SHP77 (cell line): ENCODE measurements around the gene ARFIP1.

Source experiments
- DNase-seq, 2 experiments: peaks; one replicate each; lab custom pipeline; 2025; lab: John Stamatoyannopoulos, UW

The ARFIP1 gene

GRCh38 chr4:152961014-152961772 lies 181.4 kb downstream of the ARFIP1 start:
- DNase-seq = no peak

- no peak for DNase-seq
These were observed 182.0 kb downstream of the ARFIP1 start for GRCh38 chr4:152961773-152962115.
